ENCODE results near the gene LEFTY2.
"Not testable (repeated sequence)": the region's sequence is repeated elsewhere in the genome, so short reads cannot be mapped to it uniquely, and the experiment has no call there.

LEFTY2 gene

DNA sequence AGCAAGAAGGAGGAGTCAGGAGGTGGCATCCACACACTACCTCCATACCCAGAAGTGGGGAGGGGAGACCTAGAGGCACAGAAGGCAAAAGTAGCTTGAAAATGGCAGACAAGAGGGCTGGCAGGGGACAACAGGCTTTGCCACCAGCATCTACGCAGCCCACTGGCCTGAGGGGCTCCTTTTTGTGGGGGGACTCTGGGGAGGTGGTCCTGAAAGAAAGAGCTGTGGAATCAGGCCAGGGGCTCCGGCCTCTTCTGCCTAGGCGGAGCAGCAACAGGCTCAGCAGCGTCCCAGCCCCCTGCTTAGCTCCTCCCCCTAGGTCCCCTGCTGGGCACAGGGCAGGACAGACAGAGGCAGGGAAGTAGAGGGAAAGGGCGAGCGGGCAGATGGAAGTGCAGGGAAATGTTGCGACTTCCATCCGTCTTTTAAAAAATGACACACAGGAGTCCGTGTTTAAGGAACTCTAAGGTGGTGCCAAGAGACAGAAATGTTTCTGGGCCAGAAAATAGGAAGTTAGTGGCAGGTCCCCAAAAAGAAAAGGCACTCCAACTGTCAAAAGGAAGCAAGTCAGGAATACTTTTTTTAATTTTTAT, 10.0 kb upstream of the LEFTY2 start:
- no peak for DNase-seq

DNA sequence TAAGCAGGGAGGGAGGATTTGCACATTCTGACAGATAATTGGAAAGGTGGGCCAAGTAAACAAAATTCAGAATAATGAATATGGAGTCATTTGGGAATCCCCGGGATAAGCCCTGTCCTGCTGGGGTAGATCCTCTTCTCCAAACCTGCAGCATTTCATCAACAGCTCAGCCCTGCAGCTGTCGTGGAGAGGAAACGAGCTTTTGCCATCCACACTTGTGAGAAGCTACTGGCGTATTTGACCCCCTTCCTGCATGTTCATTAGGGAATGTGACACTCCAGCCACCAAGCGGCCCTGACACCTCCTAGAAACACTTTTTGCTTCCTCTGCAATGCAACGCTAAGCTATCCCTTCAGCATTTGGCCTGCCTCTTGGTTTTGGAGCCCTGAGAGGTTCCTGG, 8.0 kb upstream of the LEFTY2 start:
- no peak for DNase-seq

- DNase-seq: no peak
Observed at GRCh38 chr1:225946803-225947202, 5.8 kb upstream of the LEFTY2 start.

- no peak for DNase-seq
Observed at GRCh38 chr1:225946082-225946620, 5.1 kb upstream of the LEFTY2 start.

GRCh38 chr1:225945564-225945963, 4.5 kb upstream of the LEFTY2 start:
- DNase-seq: no peak

DNA sequence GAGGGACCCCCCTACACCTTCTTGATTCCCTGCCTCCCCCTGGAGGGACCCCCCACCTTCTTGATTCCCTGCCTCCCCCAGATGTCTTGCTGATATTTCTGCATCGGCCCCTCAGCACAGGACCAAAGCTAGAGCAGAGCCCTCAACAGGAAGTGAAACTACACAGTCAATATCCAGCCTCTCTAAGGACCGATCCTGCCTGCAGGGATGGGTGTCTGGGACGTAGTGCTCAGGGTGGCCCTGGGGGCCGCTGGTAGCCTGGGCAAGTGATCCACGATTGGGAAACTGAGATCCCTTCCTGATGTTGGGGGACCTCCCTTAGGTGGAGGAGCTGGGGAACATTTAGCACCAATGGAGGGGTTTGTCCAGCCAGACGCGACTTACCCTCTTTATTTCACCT, 3.9 kb upstream of the LEFTY2 start:
- DNase-seq: no peak

DNA sequence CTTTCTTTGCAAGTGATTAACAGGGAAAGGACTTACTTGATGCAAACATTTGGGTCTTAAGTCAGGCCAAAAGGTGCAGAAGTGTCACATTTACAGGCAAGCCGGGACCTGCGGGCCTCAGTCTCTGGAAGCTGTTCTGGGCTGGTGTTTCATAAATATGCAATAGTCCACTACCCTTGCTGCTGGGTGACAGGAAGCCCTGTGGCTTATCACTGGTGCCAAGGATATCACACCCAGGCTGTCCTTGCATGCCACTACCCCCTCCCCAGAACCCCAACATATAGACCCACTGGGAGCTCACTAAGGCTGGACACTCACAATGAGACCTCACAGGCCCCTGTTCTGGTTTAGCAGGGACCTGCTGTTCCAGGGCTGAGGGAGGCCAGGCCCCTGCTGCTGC, 3.4 kb upstream of the LEFTY2 start:
- no peak for DNase-seq

- DNase-seq: no peak
Observed at GRCh38 chr1:225943582-225943981, 2.6 kb upstream of the LEFTY2 start.

- DNase-seq: no peak
Observed at GRCh38 chr1:225942574-225942973, 1.6 kb upstream of the LEFTY2 start.

- no peak for DNase-seq
Observed at GRCh38 chr1:225941942-225942222, 862 bp upstream of the LEFTY2 start.

- DNase-seq: no peak
Observed at GRCh38 chr1:225940385-225941151, 452 bp downstream of the LEFTY2 start.

DNA sequence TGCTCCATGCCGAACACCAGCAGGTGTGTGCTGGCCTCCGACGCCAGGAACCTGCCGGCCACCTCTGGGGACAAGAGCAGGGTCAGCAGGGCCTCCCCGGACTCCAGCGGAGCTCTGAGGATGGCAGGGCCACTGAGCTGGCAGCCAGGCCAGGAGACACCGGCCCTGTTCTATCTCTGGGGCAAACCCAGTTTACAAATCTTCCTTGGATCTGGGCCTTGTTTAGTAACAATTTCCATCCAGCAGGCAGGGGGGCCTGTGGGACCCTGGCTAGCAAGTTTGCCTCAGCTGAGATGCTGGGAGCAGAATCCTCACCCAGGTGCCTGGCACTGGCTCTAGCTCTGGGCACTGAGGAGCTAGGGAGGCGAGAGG, 1.1 kb downstream of the LEFTY2 start:
- not testable (repeated sequence) for DNase-seq

- DNase-seq: not testable (repeated sequence)
Observed at GRCh38 chr1:225939097-225939938, 1.7 kb downstream of the LEFTY2 start.

DNA sequence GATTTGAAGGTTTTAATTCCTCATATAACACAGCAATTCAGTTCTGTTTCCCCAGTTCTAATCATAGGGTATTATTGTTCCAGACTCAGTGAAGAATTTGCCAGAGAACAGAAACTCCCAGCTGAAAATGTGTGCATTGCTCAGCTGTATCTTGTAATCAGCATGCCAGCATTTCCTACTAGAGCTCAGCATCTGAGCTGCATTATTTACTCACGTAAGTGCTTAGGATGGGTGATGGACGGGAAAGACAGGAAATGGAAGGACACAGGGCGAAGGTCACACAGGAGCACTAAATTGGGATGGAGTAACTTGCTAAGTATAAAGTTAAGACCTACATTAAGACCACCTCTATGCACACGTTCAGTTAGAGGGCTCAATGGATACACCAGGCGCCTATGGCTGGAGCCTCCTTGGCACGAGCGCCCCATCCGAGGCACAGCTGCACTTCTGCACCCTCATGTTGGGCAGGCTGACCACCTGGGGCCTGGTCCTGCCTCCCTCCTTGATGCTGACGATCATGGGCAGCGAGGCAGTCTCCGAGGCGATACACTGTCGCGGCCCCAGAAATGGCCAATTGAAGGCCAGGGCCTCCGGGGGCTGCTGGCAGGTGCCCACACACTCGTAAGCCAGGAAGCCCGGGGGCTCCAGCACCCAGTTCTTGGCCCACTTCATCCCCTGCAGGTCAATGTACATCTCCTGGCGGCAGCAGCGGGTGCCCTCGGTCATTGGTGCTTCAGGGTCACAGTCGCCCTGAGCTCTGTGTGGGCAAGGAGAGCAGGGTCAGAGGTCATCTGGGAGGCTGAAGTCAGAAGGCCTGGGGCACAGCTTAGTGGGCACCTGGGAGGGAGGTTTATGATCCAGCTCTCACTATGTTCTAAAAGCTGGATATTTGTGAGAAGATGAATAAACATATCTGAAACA, 3.7 kb downstream of the LEFTY2 start:
- DNase-seq: no peak

DNA sequence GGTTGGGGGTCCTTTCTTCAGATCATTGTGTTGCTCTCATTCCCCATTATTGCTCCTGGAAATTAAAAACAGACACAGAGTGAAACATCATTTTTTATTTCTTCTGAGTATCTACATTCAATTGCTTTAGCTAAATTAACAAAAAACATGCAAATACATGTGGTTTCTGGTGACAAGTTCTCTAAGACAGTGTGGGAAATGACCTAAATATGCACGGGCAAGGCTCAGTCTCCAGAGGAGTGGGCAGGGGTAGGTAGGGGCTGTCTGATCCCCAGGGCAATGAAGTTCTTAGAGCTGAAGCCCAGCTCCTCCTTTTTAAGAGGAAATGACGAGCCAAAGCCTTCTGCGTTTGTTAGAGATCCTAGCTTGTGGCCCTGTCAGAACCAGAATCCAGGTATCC, 4.5 kb downstream of the LEFTY2 start:
- no peak for DNase-seq

DNA sequence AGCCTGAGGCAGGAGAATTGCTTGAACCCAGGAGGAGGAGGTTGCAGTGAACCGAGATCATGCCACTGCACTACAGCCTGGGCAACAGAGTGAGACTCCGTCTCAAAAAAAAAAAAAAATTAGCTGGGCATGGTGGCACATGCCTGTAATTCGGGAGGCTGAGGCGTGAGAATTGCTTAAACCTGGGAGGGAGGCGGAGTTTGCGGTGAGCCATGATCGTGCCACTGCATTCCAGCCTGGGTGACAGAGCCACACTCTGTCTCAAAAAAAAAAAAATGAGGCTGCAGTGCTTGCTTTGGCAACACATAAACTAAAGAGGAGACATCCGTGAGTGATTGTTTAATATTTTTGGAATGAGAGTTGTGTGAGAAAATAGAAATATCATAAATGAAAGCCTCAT, 4.9 kb downstream of the LEFTY2 start:
- DNase-seq: not testable (repeated sequence)

GRCh38 chr1:225934711-225935110, 6.3 kb downstream of the LEFTY2 start:
- DNase-seq: no peak

GRCh38 chr1:225933072-225933471, 7.9 kb downstream of the LEFTY2 start:
- DNase-seq: no peak

GRCh38 chr1:225931270-225932136, 9.5 kb downstream of the LEFTY2 start:
- DNase-seq: no peak

GRCh38 chr1:225930566-225930965, 10.5 kb downstream of the LEFTY2 start:
- no peak for DNase-seq

- DNase-seq: not testable (repeated sequence)
Observed at GRCh38 chr1:225929462-225929861, 11.6 kb downstream of the LEFTY2 start.
